Activated T-helper 2 cell treated with anti-CD3 and anti-CD28 coated beads, Interferon-gamma antibody, Interleukin-2, Interleukin-4, amounts not matched to agents 10 μg/mL and 5 μg/mL and 100 μg/mL, durations not matched to agents 14 hours and 24 hours and 36 hours (primary cell): ENCODE measurements around the gene TMEM63C. TPM values are rescaled to one million over a fixed set of nuclear protein-coding genes. Genes with fewer than 3 reads are reported as not detected.
"Not testable (repeated sequence)": the region's sequence is repeated elsewhere in the genome, so short reads cannot be mapped to it uniquely, and the experiment has no call there.

Experiments
- DNase-seq: peaks from one replicate; pipeline ENCODE4 v3.0.0; 2021; ENCODE audit warnings: low spot score
- H3K27ac Mint-ChIP-seq: one replicate; pipeline ENCODE4 v1.8.0; 2021; ENCODE audit warnings: mixed read lengths
- H3K27me3 Mint-ChIP-seq: one replicate; pipeline ENCODE4 v1.8.0; 2021; ENCODE audit warnings: low read depth, mixed read lengths
- H3K36me3 Mint-ChIP-seq: one replicate; pipeline ENCODE4 v1.8.0; 2021; ENCODE audit warnings: low read depth, mixed read lengths
- H3K4me1 Mint-ChIP-seq: one replicate; pipeline ENCODE4 v1.8.0; 2021; ENCODE audit warnings: low read depth, mixed read lengths
- H3K4me3 Mint-ChIP-seq: one replicate; pipeline ENCODE4 v1.8.0; 2021; ENCODE audit warnings: low read depth, mild to moderate bottlenecking, moderate library complexity, mixed read lengths
- H3K9me3 Mint-ChIP-seq: one replicate; pipeline ENCODE4 v1.8.0; 2021; ENCODE audit warnings: mixed read lengths
- intact Hi-C: fragments of 100-400 bp; cut with micrococcal nuclease; formaldehyde crosslinking; loops from one replicate; pipeline ENCODE4 v1.15.1; 2023
- total RNA-seq: library from RNA; stranded (reverse); gene quantifications from 2 replicates; pipeline ENCODE4 v1.2.3, GENCODE V29; 2022

TMEM63C gene
- total RNA-seq, 1 donor from 2014 or later = 1.0 TPM

- DNase-seq = no peak
- Mint-ChIP-seq H3K9me3 (peaks cover 9% of the 10 kb centered on the region), H3K4me1 (no peaks in the 10 kb centered on the region), H3K4me3 (no peak overlapping the region), H3K36me3 (no peaks in the 10 kb centered on the region), H3K27ac (no peak overlapping the region), H3K27me3 (peaks cover 19% of the 10 kb centered on the region)
- intact Hi-C loops = no loop called here
These were observed 8.7 kb upstream of the TMEM63C start for GRCh38 chr14:77172916-77173315.

GRCh38 chr14:77173911-77174617 lies 7.5 kb upstream of the TMEM63C start:
- H3K27ac Mint-ChIP-seq, H3K9me3 Mint-ChIP-seq, DNase-seq, H3K36me3 Mint-ChIP-seq, intact Hi-C loops, H3K4me1 Mint-ChIP-seq, H3K4me3 Mint-ChIP-seq: not testable (repeated sequence)
- H3K27me3 Mint-ChIP-seq = peaks cover 21% of the 10 kb centered on the region

DNA sequence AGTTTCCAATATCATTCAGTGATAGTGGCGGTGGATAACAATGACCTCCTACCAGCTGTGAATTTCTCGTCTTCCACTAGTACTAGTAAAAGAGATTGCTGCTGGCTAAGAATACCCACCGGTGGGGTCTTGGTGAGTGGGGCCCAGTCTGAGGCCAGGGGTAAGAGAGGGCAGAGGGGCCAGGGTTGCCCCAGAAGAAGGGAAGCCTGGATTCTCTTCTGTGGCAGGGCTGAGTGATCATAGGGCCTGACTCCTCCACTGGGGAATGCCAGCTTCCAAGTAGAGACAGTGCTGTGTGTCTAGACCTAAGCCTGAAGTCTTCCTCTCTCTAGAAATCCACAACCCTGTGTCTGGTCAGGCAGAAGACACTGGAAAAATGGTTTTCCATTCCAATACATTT lies 5.8 kb upstream of the TMEM63C start:
- Mint-ChIP-seq H3K4me3 (no peak overlapping the region), H3K36me3 (no peaks in the 10 kb centered on the region), H3K9me3 (no peaks in the 10 kb centered on the region), H3K27me3 (peaks cover 19% of the 10 kb centered on the region), H3K4me1 (no peaks in the 10 kb centered on the region), H3K27ac (no peak overlapping the region)
- no peak for DNase-seq
- intact Hi-C loops = no loop called here

GRCh38 chr14:77177702-77178101 lies 3.9 kb upstream of the TMEM63C start:
- H3K27me3 Mint-ChIP-seq = peaks cover 24% of the 10 kb centered on the region
- intact Hi-C loops = no loop called here
- H3K9me3 Mint-ChIP-seq = no peaks in the 10 kb centered on the region
- DNase-seq = no peak
- no peak overlapping the region for H3K27ac Mint-ChIP-seq
- H3K4me1 Mint-ChIP-seq = peaks cover 4% of the 10 kb centered on the region
- no peaks in the 10 kb centered on the region for H3K36me3 Mint-ChIP-seq
- H3K4me3 Mint-ChIP-seq = no peak overlapping the region

- Mint-ChIP-seq H3K36me3 (no peaks in the 10 kb centered on the region), H3K9me3 (no peaks in the 10 kb centered on the region), H3K27me3 (peaks cover 20% of the 10 kb centered on the region), H3K4me1 (peaks cover 5% of the 10 kb centered on the region), H3K4me3 (no peak overlapping the region), H3K27ac (no peak overlapping the region)
- no peak for DNase-seq
- intact Hi-C loops = no loop called here
These were observed 2.9 kb upstream of the TMEM63C start for GRCh38 chr14:77178656-77179055.

GRCh38 chr14:77180726-77181602 lies 634 bp upstream of the TMEM63C start:
- Mint-ChIP-seq H3K27me3 (peaks cover 20% of the 10 kb centered on the region), H3K36me3 (no peaks in the 10 kb centered on the region), H3K27ac (no peak overlapping the region), H3K4me1 (peaks cover 14% of the 10 kb centered on the region), H3K4me3 (peak overlapping the region; percentile 66), H3K9me3 (no peaks in the 10 kb centered on the region)
- intact Hi-C loops = no loop called here
- no peak for DNase-seq

DNA sequence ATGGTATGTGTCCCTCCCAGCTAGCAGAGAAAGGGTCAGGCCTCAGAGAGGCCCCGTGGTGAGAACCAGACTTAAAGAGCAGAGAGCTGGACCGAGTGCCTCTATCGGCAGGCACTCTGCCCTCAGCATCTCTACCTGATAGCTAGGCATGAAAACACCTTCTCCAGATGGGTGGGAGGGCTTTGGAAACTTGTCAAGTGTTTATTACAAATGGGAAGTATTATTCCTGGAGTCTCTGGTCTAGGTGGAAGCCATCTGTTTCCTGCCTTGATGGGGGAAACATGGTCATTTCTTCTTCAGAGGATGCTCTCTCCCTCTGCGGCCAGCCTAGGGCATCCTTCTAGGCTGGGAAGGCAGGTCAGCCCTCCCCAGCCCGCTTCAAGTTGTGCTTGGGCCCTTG lies 2.3 kb downstream of the TMEM63C start:
- peaks cover 16% of the 10 kb centered on the region for H3K27me3 Mint-ChIP-seq
- no peak for DNase-seq
- no peaks in the 10 kb centered on the region for H3K9me3 Mint-ChIP-seq
- H3K4me1 Mint-ChIP-seq = peaks cover 14% of the 10 kb centered on the region
- no peaks in the 10 kb centered on the region for H3K36me3 Mint-ChIP-seq
- H3K27ac Mint-ChIP-seq = no peak overlapping the region
- no peak overlapping the region for H3K4me3 Mint-ChIP-seq
- intact Hi-C loops = no loop called here

- Mint-ChIP-seq H3K36me3 (no peaks in the 10 kb centered on the region), H3K27me3 (peaks cover 19% of the 10 kb centered on the region), H3K4me1 (peaks cover 14% of the 10 kb centered on the region), H3K9me3 (no peaks in the 10 kb centered on the region), H3K27ac (no peak overlapping the region), H3K4me3 (no peak overlapping the region)
- no peak for DNase-seq
- intact Hi-C loops = no loop called here
These were observed 2.9 kb downstream of the TMEM63C start for GRCh38 chr14:77184396-77185092.

GRCh38 chr14:77185093-77185465 lies 3.5 kb downstream of the TMEM63C start:
- no peaks in the 10 kb centered on the region for H3K9me3 Mint-ChIP-seq
- intact Hi-C loops = no loop called here
- H3K27ac Mint-ChIP-seq = no peak overlapping the region
- no peak overlapping the region for H3K4me3 Mint-ChIP-seq
- DNase-seq = no peak
- peaks cover 14% of the 10 kb centered on the region for H3K4me1 Mint-ChIP-seq
- H3K36me3 Mint-ChIP-seq = no peaks in the 10 kb centered on the region
- H3K27me3 Mint-ChIP-seq = peaks cover 17% of the 10 kb centered on the region

DNA sequence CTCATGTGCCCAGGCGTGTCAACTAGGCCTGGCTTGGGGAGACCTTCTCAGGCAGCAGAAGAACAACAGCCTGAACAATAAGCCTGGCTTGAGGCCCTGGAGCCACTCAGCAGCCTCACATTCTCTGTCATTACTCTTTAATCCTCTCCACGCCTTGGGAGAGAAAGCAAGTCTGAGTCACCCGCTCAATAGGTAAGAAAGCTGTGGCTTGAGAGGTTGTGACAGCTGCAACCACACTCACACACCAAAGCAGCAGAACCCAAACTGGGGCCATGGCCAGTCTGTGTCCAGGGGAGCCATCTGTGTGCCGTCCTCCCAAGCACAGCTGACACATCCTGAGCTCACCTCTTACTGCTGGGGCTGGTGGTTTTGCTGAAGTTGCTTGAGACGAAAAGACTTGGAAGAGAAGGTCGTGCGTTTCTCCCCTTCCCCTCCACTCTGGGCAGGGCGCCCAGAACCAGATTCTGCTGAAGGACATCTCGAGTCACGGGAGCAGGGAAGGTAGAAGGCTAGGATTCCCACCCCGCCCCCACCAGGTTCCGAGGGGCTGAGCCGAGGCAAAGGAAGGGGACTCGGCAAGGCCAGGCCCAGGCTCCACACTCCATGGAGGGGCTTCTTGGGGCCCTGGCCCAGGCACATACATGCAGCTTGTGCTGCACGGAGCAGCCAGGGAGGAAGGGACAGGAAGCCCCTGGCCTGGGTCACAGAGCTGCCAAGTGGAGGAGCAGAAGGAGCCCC lies 5.5 kb downstream of the TMEM63C start:
- H3K27me3 Mint-ChIP-seq = peaks cover 16% of the 10 kb centered on the region
- H3K4me3 Mint-ChIP-seq = no peak overlapping the region
- no peaks in the 10 kb centered on the region for H3K9me3 Mint-ChIP-seq

DNA sequence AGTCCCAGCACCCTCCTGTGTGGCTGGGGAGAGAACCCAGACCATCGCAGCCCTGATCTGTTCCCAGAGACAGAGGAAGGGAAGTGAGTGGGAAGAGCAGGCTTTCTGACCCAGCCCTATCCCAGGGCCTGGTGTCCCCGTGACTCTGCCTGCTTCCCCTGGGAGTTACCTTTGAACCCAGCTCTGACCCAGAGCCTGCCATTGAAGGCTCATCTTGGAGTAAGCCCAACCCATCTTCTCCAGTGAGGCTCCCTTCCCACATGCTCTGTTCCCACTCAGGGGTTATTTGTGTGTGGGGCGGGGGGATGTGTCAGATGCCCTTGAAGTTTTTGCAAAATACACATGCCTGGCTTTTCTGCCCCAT lies 6.0 kb downstream of the TMEM63C start:
- Mint-ChIP-seq H3K27ac (no peak overlapping the region), H3K4me3 (no peak overlapping the region), H3K4me1 (peaks cover 10% of the 10 kb centered on the region), H3K36me3 (no peaks in the 10 kb centered on the region), H3K9me3 (no peaks in the 10 kb centered on the region), H3K27me3 (peaks cover 14% of the 10 kb centered on the region)
- intact Hi-C loops = no loop called here
- DNase-seq = no peak

More for the DNA sequence above, 5.5 kb downstream of the TMEM63C start:
- Mint-ChIP-seq H3K4me1 (peaks cover 10% of the 10 kb centered on the region), H3K36me3 (no peaks in the 10 kb centered on the region), H3K27ac (no peak overlapping the region)
- intact Hi-C loops = no loop called here
- DNase-seq = no peak

DNA sequence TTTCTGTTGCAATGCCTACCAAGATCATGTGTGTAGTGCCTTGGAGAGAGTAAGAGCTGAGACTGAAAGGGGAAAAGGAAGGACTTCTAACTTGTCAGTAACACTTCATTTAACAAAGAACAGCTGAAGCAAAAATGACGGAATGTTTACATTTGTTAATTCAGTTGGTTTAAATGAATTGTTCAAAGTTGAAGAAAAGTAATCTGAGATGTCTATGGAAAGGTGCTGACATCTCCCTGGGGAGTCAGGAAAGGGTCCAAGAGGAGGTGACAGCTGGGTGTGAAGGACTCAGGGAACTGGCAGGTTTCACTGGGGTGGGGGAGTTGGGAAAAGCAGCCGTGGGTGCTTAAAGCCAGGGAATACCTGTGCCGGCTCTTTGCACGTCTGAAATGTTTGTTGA lies 7.9 kb downstream of the TMEM63C start:
- Mint-ChIP-seq H3K36me3 (no peaks in the 10 kb centered on the region), H3K4me3 (no peak overlapping the region), H3K9me3 (no peaks in the 10 kb centered on the region), H3K27me3 (peaks cover 11% of the 10 kb centered on the region), H3K27ac (no peak overlapping the region), H3K4me1 (peaks cover 5% of the 10 kb centered on the region)
- intact Hi-C loops = no loop called here
- no peak for DNase-seq
